Liver (tissue), 3 donors: ENCODE results near the gene VSX2.

Experiments
- GABPA ChIP-seq, 2 donors: IDR thresholded peaks in 1 of 2; conservative IDR thresholded peaks in 1 of 2; 2 replicates each; pipeline ENCODE4 v1.6.1; 2016; ENCODE audit warnings: antibody characterized with exemption in 2 of 2, mild to moderate bottlenecking in 1 of 2, moderate library complexity in 1 of 2
- TF ChIP-seq, protein P1 (sequence below): fragments of 150-350 bp; IDR thresholded peaks from 2 replicates; pipeline ENCODE4 v1.5.1; 2017; ENCODE audit warnings: improper control_type of control experiment, low read depth, low read length; ENCODE audit not compliant: missing input control
- TF ChIP-seq, protein P2 (sequence below): IDR thresholded peaks from 2 replicates; pipeline ENCODE4 v1.6.1; 2016; ENCODE audit warnings: antibody characterized with exemption, mild to moderate bottlenecking
- donor health status: healthy.
- donor health status: healthy.

DNA sequence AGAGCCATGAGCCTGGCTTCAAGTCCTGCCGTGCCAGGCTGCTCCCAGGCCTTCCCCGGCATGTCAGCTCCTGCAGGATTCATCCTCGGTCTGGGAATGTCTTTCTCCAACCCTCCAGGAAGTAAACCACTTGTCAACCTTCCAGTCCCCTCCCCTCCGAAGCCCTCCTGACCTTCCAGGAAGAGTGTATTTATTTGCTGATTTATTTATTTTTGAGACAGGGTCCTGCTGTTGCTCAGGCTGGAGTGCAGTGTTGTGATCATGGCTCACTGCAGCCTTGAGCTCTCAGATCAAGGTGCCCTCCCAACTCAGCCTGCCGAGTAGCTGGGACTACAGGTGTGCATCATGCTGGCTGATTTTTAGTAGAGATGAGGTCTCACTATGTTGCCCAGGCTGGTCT lies 24.7 kb downstream of the VSX2 start:
- TF ChIP-seq, protein P1, sequence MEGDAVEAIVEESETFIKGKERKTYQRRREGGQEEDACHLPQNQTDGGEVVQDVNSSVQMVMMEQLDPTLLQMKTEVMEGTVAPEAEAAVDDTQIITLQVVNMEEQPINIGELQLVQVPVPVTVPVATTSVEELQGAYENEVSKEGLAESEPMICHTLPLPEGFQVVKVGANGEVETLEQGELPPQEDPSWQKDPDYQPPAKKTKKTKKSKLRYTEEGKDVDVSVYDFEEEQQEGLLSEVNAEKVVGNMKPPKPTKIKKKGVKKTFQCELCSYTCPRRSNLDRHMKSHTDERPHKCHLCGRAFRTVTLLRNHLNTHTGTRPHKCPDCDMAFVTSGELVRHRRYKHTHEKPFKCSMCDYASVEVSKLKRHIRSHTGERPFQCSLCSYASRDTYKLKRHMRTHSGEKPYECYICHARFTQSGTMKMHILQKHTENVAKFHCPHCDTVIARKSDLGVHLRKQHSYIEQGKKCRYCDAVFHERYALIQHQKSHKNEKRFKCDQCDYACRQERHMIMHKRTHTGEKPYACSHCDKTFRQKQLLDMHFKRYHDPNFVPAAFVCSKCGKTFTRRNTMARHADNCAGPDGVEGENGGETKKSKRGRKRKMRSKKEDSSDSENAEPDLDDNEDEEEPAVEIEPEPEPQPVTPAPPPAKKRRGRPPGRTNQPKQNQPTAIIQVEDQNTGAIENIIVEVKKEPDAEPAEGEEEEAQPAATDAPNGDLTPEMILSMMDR, result no peak
- no peak for TF ChIP-seq GABPA (IDR thresholded peaks at IDR 0.05 in 1 of 2, conservative IDR thresholded peaks at IDR 0.05 in 1 of 2)
- TF ChIP-seq, protein P2, sequence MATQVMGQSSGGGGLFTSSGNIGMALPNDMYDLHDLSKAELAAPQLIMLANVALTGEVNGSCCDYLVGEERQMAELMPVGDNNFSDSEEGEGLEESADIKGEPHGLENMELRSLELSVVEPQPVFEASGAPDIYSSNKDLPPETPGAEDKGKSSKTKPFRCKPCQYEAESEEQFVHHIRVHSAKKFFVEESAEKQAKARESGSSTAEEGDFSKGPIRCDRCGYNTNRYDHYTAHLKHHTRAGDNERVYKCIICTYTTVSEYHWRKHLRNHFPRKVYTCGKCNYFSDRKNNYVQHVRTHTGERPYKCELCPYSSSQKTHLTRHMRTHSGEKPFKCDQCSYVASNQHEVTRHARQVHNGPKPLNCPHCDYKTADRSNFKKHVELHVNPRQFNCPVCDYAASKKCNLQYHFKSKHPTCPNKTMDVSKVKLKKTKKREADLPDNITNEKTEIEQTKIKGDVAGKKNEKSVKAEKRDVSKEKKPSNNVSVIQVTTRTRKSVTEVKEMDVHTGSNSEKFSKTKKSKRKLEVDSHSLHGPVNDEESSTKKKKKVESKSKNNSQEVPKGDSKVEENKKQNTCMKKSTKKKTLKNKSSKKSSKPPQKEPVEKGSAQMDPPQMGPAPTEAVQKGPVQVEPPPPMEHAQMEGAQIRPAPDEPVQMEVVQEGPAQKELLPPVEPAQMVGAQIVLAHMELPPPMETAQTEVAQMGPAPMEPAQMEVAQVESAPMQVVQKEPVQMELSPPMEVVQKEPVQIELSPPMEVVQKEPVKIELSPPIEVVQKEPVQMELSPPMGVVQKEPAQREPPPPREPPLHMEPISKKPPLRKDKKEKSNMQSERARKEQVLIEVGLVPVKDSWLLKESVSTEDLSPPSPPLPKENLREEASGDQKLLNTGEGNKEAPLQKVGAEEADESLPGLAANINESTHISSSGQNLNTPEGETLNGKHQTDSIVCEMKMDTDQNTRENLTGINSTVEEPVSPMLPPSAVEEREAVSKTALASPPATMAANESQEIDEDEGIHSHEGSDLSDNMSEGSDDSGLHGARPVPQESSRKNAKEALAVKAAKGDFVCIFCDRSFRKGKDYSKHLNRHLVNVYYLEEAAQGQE, result no peak
